ENCODE data around the gene TSPAN14. TPM values are rescaled to one million over a fixed set of nuclear protein-coding genes. Genes with fewer than 3 reads are reported as not detected.

TSPAN14 gene
- total and polyA plus RNA-seq, 2 of the 13 experiments (the other 11 are each of a cell fraction or from before 2014, with no cell fraction given), result 24.1 to 80.6 TPM

- no peak for FAIRE-seq
- peak overlapping the region; percentile 82 for H3K4me2 ChIP-seq (ENCODE audit: low read depth, low read length)
- no TSS peak for BruUV-seq (replicated peaks)
- ChIA-PET CTCF (ENCODE audit: low intra/inter-chr PET ratio, low total read pairs) (no interaction called here), POLR2A (interaction anchor here (1.6 to 2.0 kb wide), 2 partner anchors 90 to 96 kb away, joined by 5 to 12 read pairs; no protein-coding TSS in a partner anchor)
- in situ Hi-C loops (cut with HindIII; ENCODE audit: extremely low pct_ligation_motif_present, low pct_unique_long_range_greater_than_20kb) (no loop called here), intact Hi-C loops (cut with micrococcal nuclease; ENCODE audit: unreplicated experiment) (loop anchor here (5.0 kb wide), 1 partner anchor 33 kb away; no protein-coding TSS in a partner anchor)
- WGBS (ENCODE audit: low lambda C conversion rate), result 6% methylated on average over 11 of the region's 12 CpGs
- H3K9ac ChIP-seq (ENCODE audit: insufficient read depth, low read depth, low read length), result peak overlapping the region; percentile 92
- peak overlapping the region; percentile 76 to 86 (median 78) for H3K4me3 ChIP-seq (replicated peaks in 1 of 3; ENCODE audit: insufficient read depth in 1 of 3, low read depth in 2 of 3, low read length in 3 of 3)
- no peaks in the 10 kb centered on the region for H3K36me3 ChIP-seq (replicated peaks in 1 of 2; ENCODE audit: control insufficient read depth in 1 of 2, insufficient read depth in 2 of 2, low read length in 2 of 2)
- H3K9me3 ChIP-seq (ENCODE audit: low read length), result no peaks in the 10 kb centered on the region
- peaks cover 10% of the 10 kb centered on the region; the same call in 1 of the 2 replicates for H4K20me1 ChIP-seq (ENCODE audit: insufficient read depth, low read length)
- H3K27ac ChIP-seq (ENCODE audit: extremely low read length, insufficient read depth, low read length), result peak overlapping the region; percentile 99
- no peak for TF ChIP-seq CERS6 (CRISPR knock-in tag; IDR thresholded peaks at IDR 0.05)
- TF ChIP-seq ZNF10 (CRISPR knock-in tag; IDR thresholded peaks at IDR 0.05; ENCODE audit: borderline replicate concordance, low read depth), result no peak
- TF ChIP-seq ZSCAN25 (CRISPR knock-in tag; IDR thresholded peaks at IDR 0.05), result peak; percentile 2; the same call in 1 of the 2 replicates
- peak; percentile 55; the same call in 1 of the 2 replicates for TF ChIP-seq SIN3A (IDR thresholded peaks at IDR 0.05; ENCODE audit: borderline replicate concordance, low read depth, low read length)
- TF ChIP-seq ZNF18 (CRISPR knock-in tag; IDR thresholded peaks at IDR 0.05; ENCODE audit: insufficient replicate concordance), result peak; percentile 1
- H2AFZ ChIP-seq (ENCODE audit: low read length), result no peak overlapping the region
- ATAC-seq, result no peak
- peaks cover 54% of the 10 kb centered on the region for H3K79me2 ChIP-seq (ENCODE audit: insufficient read depth, low read length)
- H3K27me3 ChIP-seq (ENCODE audit: control insufficient read depth in 1 of 2, insufficient read depth in 2 of 2, low read length in 2 of 2), result no peaks in the 10 kb centered on the region; a peak in 1 of 5 replicates
- no peak for DNase-seq (ENCODE audit: low spot score)
- peaks cover 74% of the 10 kb centered on the region for H3K4me1 ChIP-seq (ENCODE audit: insufficient read depth, low read length)
Measured at GRCh38 chr10:80409121-80409520, 45.0 kb upstream of the TSPAN14 start.
